Brain microvascular endothelial cell (primary cell): Measurements from ENCODE around the gene EDIL3.
"Not testable (repeated sequence)": the region's sequence is repeated elsewhere in the genome, so short reads cannot be mapped to it uniquely, and the experiment has no call there.

Experiments used
- DNase-seq: peaks from one replicate; pipeline ENCODE4 v3.0.0-alpha.2; 2020
- H3K27ac ChIP-seq: fragments of 250-450 bp; sonication (Bioruptor Pico); 2 replicates; pipeline ENCODE4 v1.5.1; 2020; ENCODE audit warnings: mild to moderate bottlenecking, moderate library complexity
- H3K27me3 ChIP-seq: fragments of 250-450 bp; sonication (Bioruptor Pico); replicated peaks from 2 replicates; pipeline ENCODE4 v1.5.1; 2020; ENCODE audit warnings: mild to moderate bottlenecking
- H3K36me3 ChIP-seq: fragments of 250-450 bp; sonication (Bioruptor Pico); replicated peaks from 2 replicates; pipeline ENCODE4 v1.5.1; 2020; ENCODE audit warnings: mild to moderate bottlenecking
- H3K4me3 ChIP-seq: 2 replicates; pipeline ENCODE4 v1.5.1; 2011; ENCODE audit warnings: low read depth, mild to moderate bottlenecking, control low read depth, low read length, moderate library complexity
- in situ Hi-C: cut with HindIII; loops from 2 replicates; pipeline ENCODE4 v1.10.0; 2017; ENCODE audit warnings: low sequenced_read_pairs, low pct_ligation_motif_present
- TF ChIP-seq, protein P1 (sequence below): IDR thresholded peaks from 2 replicates; pipeline ENCODE4 v1.5.1; 2011; ENCODE audit warnings: low read depth, mild to moderate bottlenecking, moderate library complexity, low read length, control low read depth, inconsistent platforms; ENCODE audit errors: missing control alignments

The EDIL3 gene

DNA sequence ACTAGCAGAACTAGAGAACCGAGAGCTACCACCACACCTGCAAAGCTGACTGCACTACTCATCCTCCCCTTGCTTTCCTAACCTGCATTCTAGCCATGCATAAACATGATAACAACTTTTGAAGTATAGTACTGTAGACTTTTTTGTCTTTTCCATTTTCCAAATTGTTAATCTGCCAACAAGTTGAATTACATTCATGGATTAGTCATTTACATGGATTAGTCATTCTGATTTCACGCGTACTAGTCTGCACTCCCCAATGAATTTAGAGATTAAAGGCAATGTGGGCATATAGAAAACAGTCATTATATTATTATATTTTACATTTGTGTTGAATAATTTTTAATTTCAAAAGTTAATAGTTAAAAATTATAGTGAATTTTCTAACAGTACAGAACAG is 81.4 kb downstream of the EDIL3 start:
- DNase-seq = no peak
- Histone ChIP-seq H3K36me3 (no peaks in the 10 kb centered on the region), H3K27me3 (no peaks in the 10 kb centered on the region), H3K27ac (peak overlapping the region; percentile 7), H3K4me3 (no peak overlapping the region)
- in situ Hi-C loops = no loop called here
- TF ChIP-seq, protein P1, sequence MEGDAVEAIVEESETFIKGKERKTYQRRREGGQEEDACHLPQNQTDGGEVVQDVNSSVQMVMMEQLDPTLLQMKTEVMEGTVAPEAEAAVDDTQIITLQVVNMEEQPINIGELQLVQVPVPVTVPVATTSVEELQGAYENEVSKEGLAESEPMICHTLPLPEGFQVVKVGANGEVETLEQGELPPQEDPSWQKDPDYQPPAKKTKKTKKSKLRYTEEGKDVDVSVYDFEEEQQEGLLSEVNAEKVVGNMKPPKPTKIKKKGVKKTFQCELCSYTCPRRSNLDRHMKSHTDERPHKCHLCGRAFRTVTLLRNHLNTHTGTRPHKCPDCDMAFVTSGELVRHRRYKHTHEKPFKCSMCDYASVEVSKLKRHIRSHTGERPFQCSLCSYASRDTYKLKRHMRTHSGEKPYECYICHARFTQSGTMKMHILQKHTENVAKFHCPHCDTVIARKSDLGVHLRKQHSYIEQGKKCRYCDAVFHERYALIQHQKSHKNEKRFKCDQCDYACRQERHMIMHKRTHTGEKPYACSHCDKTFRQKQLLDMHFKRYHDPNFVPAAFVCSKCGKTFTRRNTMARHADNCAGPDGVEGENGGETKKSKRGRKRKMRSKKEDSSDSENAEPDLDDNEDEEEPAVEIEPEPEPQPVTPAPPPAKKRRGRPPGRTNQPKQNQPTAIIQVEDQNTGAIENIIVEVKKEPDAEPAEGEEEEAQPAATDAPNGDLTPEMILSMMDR = no peak

DNA sequence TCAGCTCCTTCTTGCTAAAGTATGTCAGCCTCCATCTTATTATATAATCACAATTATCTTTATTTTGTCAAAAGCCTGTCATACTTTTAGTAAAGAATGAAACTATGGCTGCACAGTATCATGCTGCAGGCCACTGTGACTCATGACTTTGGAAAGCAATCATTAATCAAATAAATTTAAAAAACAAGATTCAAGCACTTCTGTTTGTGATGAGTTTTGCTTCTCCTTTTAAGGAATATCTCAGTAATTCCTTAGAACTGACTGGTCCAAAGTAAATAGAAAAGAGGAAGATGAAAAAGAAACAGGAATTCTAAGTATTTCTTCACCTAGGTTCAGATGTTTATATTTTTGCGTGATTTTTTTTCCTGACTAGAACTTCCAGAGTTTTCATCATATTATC is 83.1 kb downstream of the EDIL3 start:
- Histone ChIP-seq H3K36me3 (no peaks in the 10 kb centered on the region), H3K27ac (no peak overlapping the region), H3K27me3 (no peaks in the 10 kb centered on the region), H3K4me3 (no peak overlapping the region)
- no peak for DNase-seq
- in situ Hi-C loops = no loop called here
- TF ChIP-seq, protein P1 = no peak

DNA sequence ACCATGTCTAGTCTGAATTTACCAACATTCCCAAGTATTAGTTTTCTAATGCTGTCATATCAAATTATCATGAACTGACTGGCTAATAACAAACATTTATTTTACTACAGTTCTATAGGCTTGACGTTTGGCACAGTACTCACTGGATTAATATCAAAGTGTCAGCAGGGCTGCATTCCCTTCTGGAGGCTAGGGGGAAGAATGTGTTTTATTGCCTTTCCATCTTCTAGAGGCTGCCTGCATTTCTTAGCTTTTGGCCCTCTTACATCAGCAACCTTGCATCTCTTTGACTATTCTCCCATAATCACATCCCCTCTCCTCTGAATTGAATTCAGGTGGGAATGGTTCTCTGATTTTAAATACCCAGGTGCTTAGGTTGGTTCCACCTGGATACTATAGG is 84.7 kb downstream of the EDIL3 start:
- Histone ChIP-seq H3K27ac (no peak overlapping the region), H3K36me3 (no peaks in the 10 kb centered on the region), H3K27me3 (no peaks in the 10 kb centered on the region), H3K4me3 (no peak overlapping the region)
- in situ Hi-C loops = no loop called here
- TF ChIP-seq, protein P1 = no peak
- no peak for DNase-seq

DNA sequence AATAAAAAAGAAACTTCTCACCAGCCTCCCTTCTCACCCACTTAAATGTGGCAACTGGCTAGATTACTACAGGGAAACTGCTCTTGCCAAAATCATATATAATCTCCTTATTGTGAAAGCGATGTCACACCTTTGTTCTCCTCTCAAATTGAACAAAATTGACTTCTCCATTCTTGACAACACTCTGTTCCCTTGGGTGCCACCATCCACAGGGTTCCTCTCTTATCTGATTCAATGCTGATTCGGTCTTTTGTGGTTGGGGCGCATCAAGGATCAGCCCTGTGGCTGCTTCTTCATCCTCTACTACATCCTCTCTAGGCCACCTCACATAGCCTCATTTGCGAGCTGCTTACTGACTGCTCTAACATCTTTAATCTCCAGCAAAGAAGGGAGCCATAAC is 86.1 kb downstream of the EDIL3 start:
- in situ Hi-C loops = no loop called here
- Histone ChIP-seq H3K27ac (no peak overlapping the region), H3K27me3 (no peaks in the 10 kb centered on the region), H3K4me3 (no peak overlapping the region), H3K36me3 (no peaks in the 10 kb centered on the region)
- DNase-seq = no peak
- TF ChIP-seq, protein P1 = no peak

DNA sequence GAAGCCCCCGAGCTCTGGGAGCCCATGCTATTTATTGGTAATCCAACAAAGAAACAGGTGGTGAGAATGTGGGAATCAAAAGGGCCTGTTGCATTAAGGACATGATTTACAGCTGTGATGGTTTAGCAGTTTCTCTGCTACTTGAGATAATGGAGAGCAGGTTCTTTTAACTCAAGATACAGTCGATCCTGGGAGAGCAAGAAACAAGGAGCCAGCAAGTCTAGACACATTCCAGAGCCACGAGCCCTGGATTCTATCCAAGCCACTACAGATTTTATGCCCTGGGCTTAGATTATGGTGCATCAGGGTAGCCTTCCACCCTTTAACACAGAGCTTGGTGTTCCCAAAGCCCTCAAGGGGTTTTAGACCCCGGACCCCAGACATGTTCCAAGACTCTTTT is 87.0 kb downstream of the EDIL3 start:
- in situ Hi-C loops, H3K36me3 ChIP-seq, H3K4me3 ChIP-seq, H3K27ac ChIP-seq, H3K27me3 ChIP-seq: not testable (repeated sequence)
- DNase-seq = peak; percentile 47

DNA sequence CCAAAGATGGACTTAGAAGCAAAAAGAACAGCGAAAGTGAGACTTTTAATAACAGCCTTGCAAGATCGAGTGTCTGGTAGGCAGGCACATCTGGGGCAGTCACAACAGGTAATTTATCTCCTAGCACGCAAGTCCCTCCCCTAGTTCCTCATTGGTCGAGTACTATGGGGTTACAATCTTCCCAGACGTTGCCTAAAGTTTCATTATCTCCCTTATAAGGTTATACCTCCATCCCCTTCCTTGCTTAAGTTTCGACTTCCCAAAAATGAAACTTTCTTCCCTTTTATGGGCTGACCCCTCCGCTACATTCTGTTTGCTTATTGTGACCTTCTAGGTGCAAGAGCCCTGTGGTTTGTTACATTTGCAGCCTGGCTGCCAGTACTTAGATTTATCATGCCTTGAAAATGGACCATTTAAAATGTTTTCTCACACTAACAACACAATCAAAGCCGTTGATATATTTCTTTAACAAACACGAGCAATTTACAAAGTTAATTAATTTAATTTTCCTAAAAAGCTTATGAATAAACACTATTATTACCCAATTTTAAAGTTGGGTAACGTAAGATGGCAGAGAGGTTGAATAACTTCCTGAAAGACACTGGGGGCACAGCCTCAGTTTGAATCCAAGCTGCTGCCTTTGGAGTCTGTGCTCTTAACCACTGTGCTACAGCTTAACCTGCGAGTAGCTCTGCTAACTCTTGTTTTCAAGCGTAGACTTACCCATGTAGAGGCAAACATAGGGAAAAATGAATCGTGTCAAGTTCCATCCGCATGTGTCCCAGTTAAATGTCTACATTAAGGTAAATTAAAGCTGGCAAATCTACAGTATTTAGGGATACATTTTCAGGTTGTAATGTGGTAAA is 91.7 kb downstream of the EDIL3 start:
- in situ Hi-C loops = no loop called here
- TF ChIP-seq, protein P1 = no peak
- no peak overlapping the region for H3K4me3 ChIP-seq

More for the DNA sequence above, 91.7 kb downstream of the EDIL3 start:
- Histone ChIP-seq H3K27me3 (no peaks in the 10 kb centered on the region), H3K36me3 (no peaks in the 10 kb centered on the region), H3K27ac (no peak overlapping the region)
- no peak for DNase-seq
